Measurements from ENCODE around the gene VLDLR. TPM values are rescaled to one million over a fixed set of nuclear protein-coding genes. Genes with fewer than 3 reads are reported as not detected.

The VLDLR gene
- total and polyA plus RNA-seq, 12 donors = 7.7 to 54.1 (median 32.7) TPM

- 75 to 96% (median 87%) methylated on average over 1 of the region's 1 CpG for WGBS, 4 donors
- no peak overlapping the region for H3K27ac ChIP-seq
These were observed 54.2 kb downstream of the VLDLR start for GRCh38 chr9:2675834-2676233.

GRCh38 chr9:2676466-2676865, 54.9 kb downstream of the VLDLR start:
- intact Hi-C loops (cut with DNase I) = no loop called here
- Histone ChIP-seq H3K36me3 (replicated peaks in 1 of 2) (no peaks in the 10 kb centered on the region), H3K4me3 (no peak overlapping the region), H3K9me3 (replicated peaks in 1 of 3) (no peaks in the 10 kb centered on the region), H3K27me3 (no peaks in the 10 kb centered on the region), H3K27ac (no peak overlapping the region), H3K4me1 (replicated peaks in 1 of 2) (no peaks in the 10 kb centered on the region)
- no peak for DNase-seq
- no peak for TF ChIP-seq POLR2A (IDR thresholded peaks at IDR 0.05)
- WGBS, 4 donors = 67 to 73% (median 70%) methylated on average over 4 of the region's 4 CpGs

More at GRCh38 chr9:2675834-2676233, 54.2 kb downstream of the VLDLR start:
- no peak for TF ChIP-seq POLR2A (IDR thresholded peaks at IDR 0.05)
- no peak for TF ChIP-seq CTCF (IDR thresholded peaks at IDR 0.05)
- DNase-seq = no peak
- Histone ChIP-seq H3K27me3 (no peaks in the 10 kb centered on the region), H3K36me3 (replicated peaks in 1 of 2) (no peaks in the 10 kb centered on the region), H3K4me1 (replicated peaks in 1 of 2) (no peaks in the 10 kb centered on the region), H3K4me3 (no peak overlapping the region), H3K9me3 (replicated peaks in 1 of 3) (no peaks in the 10 kb centered on the region)
- intact Hi-C loops (cut with DNase I) = no loop called here

- Histone ChIP-seq H3K4me1 (replicated peaks in 1 of 2) (no peaks in the 10 kb centered on the region), H3K27ac (no peak overlapping the region), H3K27me3 (no peaks in the 10 kb centered on the region), H3K36me3 (replicated peaks in 1 of 2) (no peaks in the 10 kb centered on the region), H3K4me3 (no peak overlapping the region), H3K9me3 (replicated peaks in 1 of 3) (no peaks in the 10 kb centered on the region)
- whole genome bisulfite sequencing, 4 donors = 56 to 78% (median 67%) methylated on average over 5 of the region's 5 CpGs
- no peak for TF ChIP-seq CTCF (IDR thresholded peaks at IDR 0.05)
- no peak for TF ChIP-seq POLR2A (IDR thresholded peaks at IDR 0.05)
- DNase-seq = no peak
- intact Hi-C loops (cut with DNase I) = no loop called here
These were observed 56.6 kb downstream of the VLDLR start for GRCh38 chr9:2677915-2678889.

DNA sequence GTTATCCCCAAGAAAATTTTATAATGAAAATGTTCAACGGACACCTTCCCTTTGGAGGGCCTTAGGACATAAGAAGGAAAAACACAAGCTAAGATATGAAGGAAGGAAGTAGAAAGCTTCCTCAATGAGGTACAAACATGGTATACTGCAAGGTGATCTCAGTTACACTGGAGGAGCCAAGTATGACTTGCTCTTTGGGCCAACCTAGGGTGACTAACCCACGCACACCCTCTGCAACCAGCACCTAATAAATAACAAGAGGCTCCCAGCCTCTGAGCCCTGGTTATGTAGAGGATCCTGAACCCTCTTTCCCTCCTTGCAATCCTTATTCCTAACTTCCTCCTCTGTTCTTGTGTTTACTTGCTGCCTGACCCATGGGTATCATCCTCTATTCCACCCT, 57.4 kb downstream of the VLDLR start:
- no peak overlapping the region for H3K4me3 ChIP-seq
- no peaks in the 10 kb centered on the region for H3K9me3 ChIP-seq (replicated peaks in 1 of 3)
- H3K36me3 ChIP-seq (replicated peaks in 1 of 2) = no peaks in the 10 kb centered on the region
- DNase-seq = no peak
- H3K4me1 ChIP-seq (replicated peaks in 1 of 2) = no peaks in the 10 kb centered on the region
- WGBS, 4 donors = 94 to 97% (median 96%) methylated on average over 2 of the region's 2 CpGs
- intact Hi-C loops (cut with DNase I) = no loop called here
- H3K27me3 ChIP-seq = no peaks in the 10 kb centered on the region
- no peak for TF ChIP-seq POLR2A (IDR thresholded peaks at IDR 0.05)
- TF ChIP-seq CTCF (IDR thresholded peaks at IDR 0.05) = no peak
- H3K27ac ChIP-seq = no peak overlapping the region
